GM18867 (cell line): Measurements from ENCODE around the gene MRAP2.
"Not testable (repeated sequence)": the region's sequence is repeated elsewhere in the genome, so short reads cannot be mapped to it uniquely, and the experiment has no call there.

Source experiments
- ATAC-seq: cut with Tn5 transposase; IDR thresholded peaks from one replicate; pipeline ENCODE4 v1.9.1; 2021; ENCODE audit warnings: mild to moderate bottlenecking, moderate library complexity; ENCODE audit not compliant: unreplicated experiment

Gene MRAP2

DNA sequence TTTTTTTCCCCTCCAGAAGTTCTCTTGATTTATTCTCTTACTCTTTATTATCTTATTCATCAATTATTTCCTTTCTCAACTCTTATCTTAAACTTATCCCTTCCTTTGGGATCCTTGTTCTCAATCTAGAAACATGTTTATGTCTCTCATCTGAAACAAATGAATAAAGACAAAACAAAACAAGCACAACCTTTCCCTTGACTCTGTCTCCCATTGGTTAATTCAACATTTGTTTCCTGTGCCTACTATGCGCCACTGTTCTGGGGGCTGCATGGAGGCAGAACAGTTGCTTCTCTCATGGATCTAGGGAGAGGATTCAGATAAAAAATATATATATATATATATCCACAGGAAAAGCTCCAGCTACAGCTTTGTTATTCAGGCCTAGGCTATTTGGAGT lies 5.2 kb upstream of the MRAP2 start:
- ATAC-seq = no peak

DNA sequence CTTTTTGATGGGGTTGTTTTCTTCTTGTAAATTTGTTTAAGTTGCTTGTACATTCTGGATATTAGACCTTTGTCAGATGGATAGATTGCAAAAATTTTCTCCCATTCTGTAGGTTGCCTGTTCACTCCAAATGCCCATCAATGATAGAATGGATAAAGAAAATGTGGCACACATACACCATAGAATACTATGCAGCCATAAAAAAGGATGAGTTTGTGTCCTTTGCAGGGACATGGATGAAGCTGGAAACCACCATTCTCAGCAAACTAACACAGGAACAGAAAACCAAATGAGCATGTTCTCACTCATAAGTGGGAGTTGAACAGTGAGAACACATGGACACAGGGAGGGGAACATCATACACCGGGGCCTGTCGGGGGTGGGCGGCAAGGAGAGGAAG lies 1.6 kb upstream of the MRAP2 start:
- not testable (repeated sequence) for ATAC-seq

DNA sequence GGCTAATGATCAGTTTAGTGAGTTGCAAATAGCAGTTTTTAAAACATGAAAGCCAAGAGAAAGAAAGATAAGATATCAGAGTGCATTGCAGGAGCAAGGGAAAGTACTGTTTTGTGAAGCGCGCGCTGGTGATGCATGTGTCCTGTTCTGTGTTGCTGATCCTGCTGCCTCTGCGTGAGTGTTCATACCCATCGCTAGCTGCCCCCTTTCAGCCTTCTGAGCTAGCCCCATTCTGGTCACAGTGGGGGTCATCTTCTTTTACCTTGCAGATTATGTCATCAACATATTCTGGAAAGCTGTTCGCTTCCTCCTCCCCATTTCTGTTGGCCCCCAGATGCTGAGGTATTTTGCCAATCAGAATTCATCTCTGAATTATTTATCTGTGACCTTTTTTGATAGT lies 1.9 kb downstream of the MRAP2 start:
- no peak for ATAC-seq

GRCh38 chr6:84037425-84038089 lies 4.0 kb downstream of the MRAP2 start:
- no peak for ATAC-seq

- no peak for ATAC-seq
Observed at GRCh38 chr6:84042603-84043002, 9.0 kb downstream of the MRAP2 start.

- ATAC-seq = no peak
Observed at GRCh38 chr6:84043555-84043954, 10.0 kb downstream of the MRAP2 start.

DNA sequence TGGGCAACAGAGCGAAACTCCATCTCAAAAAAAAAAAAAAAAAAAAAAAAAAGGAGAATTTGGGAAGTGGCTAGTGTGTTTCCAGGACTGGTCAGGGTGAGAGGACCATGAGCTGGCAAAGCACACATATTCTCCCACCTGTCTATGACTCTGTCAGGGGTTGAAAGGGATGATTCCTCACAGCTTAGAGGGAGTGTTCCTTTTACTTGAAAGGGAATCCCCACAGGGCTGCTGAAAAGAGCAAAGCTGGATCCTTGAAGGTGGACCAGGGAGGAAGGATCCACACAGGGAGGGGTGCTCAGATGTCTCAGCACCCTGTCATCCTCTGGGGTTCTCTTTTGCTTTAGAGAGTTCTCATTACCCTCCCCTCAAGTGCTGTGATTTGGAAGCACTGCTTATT lies 13.2 kb downstream of the MRAP2 start:
- ATAC-seq = no peak

DNA sequence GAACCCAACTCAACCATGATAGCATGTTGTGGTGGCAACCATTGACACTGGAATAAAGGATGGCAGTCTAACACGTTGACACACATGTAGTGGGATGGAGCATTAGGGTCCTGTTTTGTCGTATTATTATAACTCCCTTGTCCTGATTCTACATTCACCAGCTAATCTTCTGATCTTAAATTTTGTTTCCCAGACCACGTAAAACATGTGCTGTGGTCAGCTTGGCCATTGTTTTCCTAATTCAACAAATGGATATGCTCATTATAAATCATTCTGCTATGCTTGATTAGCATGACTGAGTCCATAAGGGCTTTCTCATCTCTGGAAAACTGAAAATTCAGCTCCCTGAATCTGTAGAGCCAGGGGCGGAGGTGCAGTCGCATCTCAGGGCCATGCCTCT lies 15.0 kb downstream of the MRAP2 start:
- no peak for ATAC-seq

GRCh38 chr6:84050408-84050807 lies 16.8 kb downstream of the MRAP2 start:
- ATAC-seq = no peak

DNA sequence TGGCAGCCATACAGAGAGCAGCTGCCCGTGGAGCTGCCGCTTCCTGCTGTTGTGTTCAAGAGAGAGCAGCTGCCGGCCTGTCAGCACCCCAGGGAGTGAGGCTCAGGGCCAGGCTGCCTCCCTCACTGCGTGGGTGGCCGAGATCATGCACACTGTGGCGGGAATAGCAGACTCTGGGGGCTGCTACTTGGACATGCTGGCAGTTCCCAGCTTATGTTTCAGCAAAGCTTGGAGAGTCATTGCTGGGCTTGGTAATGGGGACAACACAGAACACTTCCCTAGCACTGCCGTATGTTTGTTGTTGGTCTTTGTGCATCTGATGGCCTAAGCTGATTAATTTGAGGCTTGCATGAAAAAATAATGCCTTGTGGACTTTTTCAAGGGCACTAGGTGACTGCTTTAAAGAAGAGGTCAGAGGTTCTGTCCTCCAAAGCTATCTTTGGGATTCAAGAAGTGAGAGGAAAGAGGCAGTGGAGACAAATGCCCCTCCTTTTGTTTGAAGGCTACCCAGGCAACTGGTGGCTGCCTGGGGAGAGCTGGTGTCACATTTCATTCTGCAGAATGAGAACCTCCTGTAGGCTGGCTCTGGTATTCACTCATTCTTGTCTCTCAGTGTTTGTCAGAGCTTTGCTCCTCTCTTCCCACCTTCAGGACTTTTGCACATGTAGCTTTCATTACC lies 18.8 kb downstream of the MRAP2 start:
- no peak for ATAC-seq

DNA sequence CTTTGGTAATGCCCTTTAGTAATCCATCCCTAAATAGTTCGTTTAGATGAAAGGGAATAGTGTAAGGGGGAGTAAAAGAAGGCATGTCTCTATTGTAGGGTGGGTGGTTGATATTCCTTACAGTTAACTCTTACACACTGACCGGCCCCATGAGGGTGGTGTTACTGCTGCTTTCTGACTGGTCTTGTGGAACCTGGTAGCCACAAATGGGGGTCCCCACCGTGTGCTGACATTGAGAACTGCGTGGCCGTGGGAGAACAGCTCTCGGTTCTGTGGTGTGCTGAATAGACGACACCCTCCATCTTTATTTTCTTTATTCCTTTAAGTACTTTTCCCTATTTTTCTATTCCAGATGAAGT lies 19.3 kb downstream of the MRAP2 start:
- ATAC-seq = no peak

GRCh38 chr6:84055647-84056046 lies 22.1 kb downstream of the MRAP2 start:
- ATAC-seq = no peak

DNA sequence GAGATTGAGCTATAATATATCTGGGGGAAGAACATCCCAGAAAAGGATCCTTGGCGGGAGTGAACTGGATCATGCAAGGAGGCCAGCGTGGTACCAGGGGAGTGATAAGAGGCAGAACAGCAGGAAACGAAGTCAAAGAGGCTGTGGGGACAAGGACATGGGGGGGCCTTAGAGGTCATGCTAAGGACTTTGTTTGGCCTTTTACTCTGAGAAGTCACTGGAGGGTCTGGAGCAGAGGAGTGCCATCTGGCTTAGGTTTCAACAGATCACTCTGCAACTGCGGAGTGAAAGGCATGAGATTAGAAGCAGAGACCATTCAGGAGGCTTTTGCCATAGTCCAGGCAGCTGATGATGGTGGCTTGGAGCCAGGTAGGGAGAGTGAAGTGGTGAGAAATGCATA lies 24.3 kb downstream of the MRAP2 start:
- no peak for ATAC-seq

DNA sequence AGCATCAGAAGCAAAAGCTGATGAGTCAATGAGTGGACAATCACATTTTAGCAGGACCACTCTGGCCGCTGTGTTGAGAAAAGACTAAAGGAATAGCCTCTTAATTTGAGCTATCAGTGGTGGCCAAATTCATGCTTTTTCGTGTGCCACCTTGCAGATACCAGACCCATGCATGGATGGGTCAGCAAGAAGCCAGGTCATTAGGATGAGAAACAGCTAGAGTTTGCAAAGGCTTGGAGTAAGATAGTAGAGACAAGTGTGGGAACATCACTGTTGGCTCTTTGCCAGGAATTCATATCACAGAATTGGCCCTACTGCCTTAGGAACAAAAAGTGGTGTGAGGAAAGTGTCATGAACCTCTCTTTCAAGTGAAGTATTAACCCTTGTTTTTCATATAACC lies 25.5 kb downstream of the MRAP2 start:
- ATAC-seq = no peak

DNA sequence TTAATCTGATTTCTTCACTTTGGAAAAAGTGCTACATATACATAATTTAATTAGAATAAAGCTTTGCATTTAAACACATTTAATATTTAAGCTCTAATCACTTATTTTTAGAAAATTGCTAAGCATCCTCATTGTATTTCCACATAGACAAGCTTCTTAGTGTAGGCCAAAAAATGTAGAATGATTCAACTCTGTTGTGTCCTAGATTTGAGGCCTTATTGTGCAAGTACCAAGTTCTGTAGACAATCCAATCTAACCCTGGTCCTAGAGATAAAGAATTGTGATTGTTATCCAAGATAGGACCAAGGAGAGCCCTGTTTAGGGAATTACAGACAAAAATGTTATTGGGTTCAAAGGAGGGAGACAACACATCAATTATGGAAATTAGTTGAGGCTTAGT lies 27.6 kb downstream of the MRAP2 start:
- no peak for ATAC-seq

GRCh38 chr6:84061613-84062398 lies 28.2 kb downstream of the MRAP2 start:
- ATAC-seq = no peak

DNA sequence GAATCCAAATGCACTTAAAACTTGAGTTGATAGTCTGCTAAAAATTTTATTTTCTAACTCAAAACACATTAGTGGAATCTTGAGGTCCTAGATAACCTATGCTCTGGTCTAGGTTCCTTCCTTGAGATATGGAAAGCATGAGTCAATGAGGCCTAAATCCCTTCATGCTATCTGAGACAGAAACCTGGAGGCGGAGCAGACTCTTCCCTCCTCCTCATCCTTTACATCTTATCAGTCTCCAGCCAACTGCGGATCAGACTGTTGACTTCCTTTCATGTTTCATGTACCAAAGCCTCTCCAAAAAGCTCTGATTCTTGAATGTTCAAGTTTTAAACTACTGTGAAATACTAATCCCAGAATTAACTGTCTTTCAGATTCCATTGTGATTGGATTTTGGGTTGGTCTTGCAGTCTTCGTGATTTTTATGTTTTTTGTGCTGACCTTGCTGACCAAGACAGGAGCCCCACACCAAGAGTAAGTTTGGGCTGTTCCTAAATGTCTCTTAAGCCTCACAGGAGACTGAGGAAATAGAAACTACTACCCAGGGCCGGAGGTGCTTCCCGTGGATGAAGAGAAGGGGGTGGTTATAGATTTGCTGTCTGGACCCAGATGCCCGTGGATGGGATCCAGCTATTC lies 29.1 kb downstream of the MRAP2 start:
- no peak for ATAC-seq

GRCh38 chr6:84065693-84066290 lies 32.2 kb downstream of the MRAP2 start:
- no peak for ATAC-seq

GRCh38 chr6:84066536-84066935 lies 33.0 kb downstream of the MRAP2 start:
- ATAC-seq = no peak

- not testable (repeated sequence) for ATAC-seq
Observed at GRCh38 chr6:84068873-84069272, 35.3 kb downstream of the MRAP2 start.

DNA sequence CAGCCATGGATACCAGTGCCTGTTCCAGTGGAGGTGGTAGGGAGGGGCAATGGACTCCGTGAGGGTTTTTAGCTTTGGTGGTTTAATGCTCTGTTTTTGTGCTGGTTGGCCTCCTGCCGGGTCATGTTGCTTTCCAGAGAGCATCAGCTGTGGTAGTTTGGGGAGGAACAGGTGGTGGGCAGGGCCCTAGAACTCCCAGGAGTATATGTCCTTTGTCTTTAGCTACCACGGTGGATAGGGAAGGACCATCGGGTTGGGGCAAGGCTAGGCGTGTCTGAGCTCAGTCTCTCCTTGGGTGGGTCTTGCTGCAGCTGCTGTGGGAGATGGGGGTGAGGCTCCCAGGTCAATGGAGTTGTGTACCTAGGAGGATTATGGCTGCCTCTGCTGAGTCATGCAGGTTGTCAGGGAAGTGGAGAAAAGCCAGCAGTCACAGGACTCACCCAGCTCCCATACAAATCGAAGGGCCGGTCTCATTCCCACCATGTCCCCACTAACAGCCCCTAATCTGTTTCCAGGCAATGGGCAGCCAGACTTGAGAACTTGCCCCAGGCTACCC lies 38.9 kb downstream of the MRAP2 start:
- ATAC-seq = no peak
